ENCODE measurements around the gene YIF1B.
A peak's percentile ranks its signal among the peaks of the same experiment; 100 is the strongest.

YIF1B gene

DNA sequence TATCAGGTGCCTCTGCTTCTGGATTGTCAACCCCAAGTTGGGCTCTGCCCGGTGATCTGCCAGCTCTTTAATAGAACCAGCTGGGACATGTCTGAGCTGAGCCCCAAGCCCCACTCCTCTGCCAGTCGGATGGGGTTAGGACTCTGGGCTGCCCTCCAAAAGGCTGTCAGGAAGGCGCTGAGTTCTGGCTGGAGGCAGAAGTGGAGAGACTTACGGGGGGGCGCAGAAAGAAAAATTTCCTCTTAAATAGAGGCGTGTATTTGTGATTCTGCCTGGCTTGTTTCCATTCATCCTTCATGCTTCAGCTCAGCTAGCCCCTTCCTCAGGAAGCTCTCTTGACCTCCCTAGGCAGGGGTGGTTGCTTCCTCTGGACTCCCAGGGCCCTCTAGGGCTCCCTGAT, 2.9 kb upstream of the YIF1B start:
- Histone ChIP-seq H3K36me3 (peaks cover 8% of the 10 kb centered on the region; the same call in 1 of the 2 replicates), H3K9me3 (no peaks in the 10 kb centered on the region), H4K20me1 (no peaks in the 10 kb centered on the region), H3K27me3 (no peaks in the 10 kb centered on the region), H3K27ac (peak overlapping the region; percentile 78), H3K4me1 (peaks cover 72% of the 10 kb centered on the region), H3K4me3 (peak overlapping the region; percentile 72; the same call in 1 of the 2 replicates), H3K9ac (peak overlapping the region; percentile 76; the same call in 1 of the 2 replicates), H3K4me2 (peak overlapping the region; percentile 93)
- no peak for TF ChIP-seq Cebpa-rat (IDR thresholded peaks at IDR 0.05)

- Histone ChIP-seq H3K9me3 (no peaks in the 10 kb centered on the region), H3K27me3 (no peaks in the 10 kb centered on the region), H3K36me3 (no peaks in the 10 kb centered on the region), H3K4me2 (peak overlapping the region; percentile 93), H3K4me3 (peak overlapping the region; percentile 62), H3K4me1 (peaks cover 76% of the 10 kb centered on the region), H3K9ac (peak overlapping the region; percentile 55), H3K27ac (peak overlapping the region; percentile 85), H4K20me1 (peaks cover 6% of the 10 kb centered on the region)
- TF ChIP-seq Cebpa-rat (IDR thresholded peaks at IDR 0.05): no peak
Observed at GRCh38 chr19:38317104-38317612, 1.4 kb upstream of the YIF1B start.

DNA sequence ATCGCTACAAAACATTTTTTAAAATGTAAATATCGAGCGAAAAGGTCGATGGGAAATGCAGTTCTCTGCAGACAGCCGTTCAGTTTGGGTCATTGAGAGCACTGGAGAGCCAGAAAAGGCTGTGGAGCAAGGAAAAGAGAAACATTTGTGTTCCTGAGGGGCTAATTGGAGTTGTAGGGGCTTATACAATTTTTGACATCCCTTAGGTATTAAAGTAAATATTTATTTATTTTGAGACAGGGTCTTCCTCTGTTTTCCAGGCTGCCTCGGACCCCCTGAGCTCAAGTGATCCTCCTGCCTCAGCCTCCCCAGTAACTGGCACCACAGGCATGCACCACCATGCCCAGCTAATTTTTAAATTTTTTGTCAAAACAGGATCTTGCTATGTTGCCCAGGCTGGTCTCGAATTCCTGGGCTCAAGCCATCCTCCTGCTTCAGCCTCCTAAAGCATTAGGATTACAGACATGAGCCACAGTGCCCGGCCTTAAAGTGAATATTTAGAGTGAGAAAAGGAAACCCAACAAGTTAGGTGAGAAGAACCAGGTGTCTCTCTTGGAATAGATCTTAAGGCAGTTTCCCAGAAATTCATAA, 825 bp upstream of the YIF1B start:
- H3K27me3 ChIP-seq: no peaks in the 10 kb centered on the region
- no peaks in the 10 kb centered on the region for H3K9me3 ChIP-seq
- H3K4me3 ChIP-seq: peak overlapping the region; percentile 62
- TF ChIP-seq Cebpa-rat (IDR thresholded peaks at IDR 0.05): no peak
- peaks cover 72% of the 10 kb centered on the region for H3K4me1 ChIP-seq
- peak overlapping the region; percentile 93 for H3K4me2 ChIP-seq
- peak overlapping the region; percentile 85 for H3K27ac ChIP-seq
- peak overlapping the region; percentile 57 for H3K9ac ChIP-seq
- peaks cover 9% of the 10 kb centered on the region for H4K20me1 ChIP-seq
- H3K36me3 ChIP-seq: no peaks in the 10 kb centered on the region

DNA sequence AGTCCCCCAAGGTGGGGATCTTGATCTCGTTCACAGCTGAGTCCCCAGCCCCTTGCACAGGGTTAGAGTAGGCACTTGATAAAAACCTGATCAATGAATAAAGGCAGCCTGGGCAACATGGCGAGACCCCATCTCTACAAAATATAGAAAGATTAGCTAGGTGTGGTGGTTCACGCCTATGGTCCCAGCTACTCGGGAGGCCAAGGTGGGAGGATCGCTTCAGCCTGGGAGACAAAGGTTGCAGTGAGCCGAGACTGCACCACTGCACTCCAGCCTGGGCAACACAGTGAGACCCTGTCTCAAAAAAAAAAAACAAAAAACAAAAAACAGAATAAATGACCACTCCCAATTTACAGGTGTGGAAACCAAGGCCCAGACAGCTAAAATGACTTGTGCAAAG, 4.8 kb downstream of the YIF1B start:
- H3K9me3 ChIP-seq: no peaks in the 10 kb centered on the region
- no peak for TF ChIP-seq Cebpa-rat (IDR thresholded peaks at IDR 0.05)
- no peak overlapping the region for H3K27ac ChIP-seq
- H4K20me1 ChIP-seq: peaks cover 16% of the 10 kb centered on the region
- no peak overlapping the region for H3K4me2 ChIP-seq
- no peaks in the 10 kb centered on the region for H3K27me3 ChIP-seq
- no peak overlapping the region for H3K4me3 ChIP-seq
- no peak overlapping the region for H3K9ac ChIP-seq
- peaks cover 21% of the 10 kb centered on the region for H3K4me1 ChIP-seq
- H3K36me3 ChIP-seq: peaks cover 43% of the 10 kb centered on the region

GRCh38 chr19:38310279-38310670, 5.5 kb downstream of the YIF1B start:
- Histone ChIP-seq H3K36me3 (peaks cover 50% of the 10 kb centered on the region), H3K27me3 (no peaks in the 10 kb centered on the region)

GRCh38 chr19:38309615-38310278, 6.0 kb downstream of the YIF1B start:
- no peak for TF ChIP-seq Cebpa-rat (IDR thresholded peaks at IDR 0.05)
- H3K4me2 ChIP-seq: no peak overlapping the region
- H3K36me3 ChIP-seq: peaks cover 56% of the 10 kb centered on the region
- H3K9ac ChIP-seq: no peak overlapping the region
- H4K20me1 ChIP-seq: peaks cover 16% of the 10 kb centered on the region
- H3K4me1 ChIP-seq: peaks cover 14% of the 10 kb centered on the region
- H3K4me3 ChIP-seq: no peak overlapping the region
- no peaks in the 10 kb centered on the region for H3K9me3 ChIP-seq
- no peaks in the 10 kb centered on the region for H3K27me3 ChIP-seq
- H3K27ac ChIP-seq: no peak overlapping the region

More at GRCh38 chr19:38310279-38310670, 5.5 kb downstream of the YIF1B start:
- no peak overlapping the region for H3K27ac ChIP-seq
- H3K9me3 ChIP-seq: no peaks in the 10 kb centered on the region
- peaks cover 19% of the 10 kb centered on the region for H3K4me1 ChIP-seq
- no peak overlapping the region for H3K4me2 ChIP-seq
- H3K4me3 ChIP-seq: no peak overlapping the region
- TF ChIP-seq Cebpa-rat (IDR thresholded peaks at IDR 0.05): no peak
- peaks cover 16% of the 10 kb centered on the region for H4K20me1 ChIP-seq
- H3K9ac ChIP-seq: no peak overlapping the region

GRCh38 chr19:38308926-38309614, 6.7 kb downstream of the YIF1B start:
- peaks cover 16% of the 10 kb centered on the region for H4K20me1 ChIP-seq

GRCh38 chr19:38308006-38308766, 7.6 kb downstream of the YIF1B start:
- Histone ChIP-seq H3K4me1 (no peaks in the 10 kb centered on the region), H3K9ac (no peak overlapping the region), H3K36me3 (peaks cover 71% of the 10 kb centered on the region), H3K27ac (no peak overlapping the region), H3K4me2 (no peak overlapping the region), H3K9me3 (no peaks in the 10 kb centered on the region), H3K4me3 (no peak overlapping the region), H3K27me3 (no peaks in the 10 kb centered on the region), H4K20me1 (peaks cover 16% of the 10 kb centered on the region)
- TF ChIP-seq Cebpa-rat (IDR thresholded peaks at IDR 0.05): no peak; the same call in 1 of the 2 replicates

More at GRCh38 chr19:38308926-38309614, 6.7 kb downstream of the YIF1B start:
- no peak overlapping the region for H3K9ac ChIP-seq
- no peak overlapping the region for H3K4me2 ChIP-seq
- no peak overlapping the region for H3K27ac ChIP-seq
- TF ChIP-seq Cebpa-rat (IDR thresholded peaks at IDR 0.05): no peak
- no peak overlapping the region for H3K4me3 ChIP-seq
- no peaks in the 10 kb centered on the region for H3K27me3 ChIP-seq
- H3K4me1 ChIP-seq: peaks cover 7% of the 10 kb centered on the region; the same call in 1 of the 2 replicates
- peaks cover 62% of the 10 kb centered on the region for H3K36me3 ChIP-seq
- no peaks in the 10 kb centered on the region for H3K9me3 ChIP-seq

DNA sequence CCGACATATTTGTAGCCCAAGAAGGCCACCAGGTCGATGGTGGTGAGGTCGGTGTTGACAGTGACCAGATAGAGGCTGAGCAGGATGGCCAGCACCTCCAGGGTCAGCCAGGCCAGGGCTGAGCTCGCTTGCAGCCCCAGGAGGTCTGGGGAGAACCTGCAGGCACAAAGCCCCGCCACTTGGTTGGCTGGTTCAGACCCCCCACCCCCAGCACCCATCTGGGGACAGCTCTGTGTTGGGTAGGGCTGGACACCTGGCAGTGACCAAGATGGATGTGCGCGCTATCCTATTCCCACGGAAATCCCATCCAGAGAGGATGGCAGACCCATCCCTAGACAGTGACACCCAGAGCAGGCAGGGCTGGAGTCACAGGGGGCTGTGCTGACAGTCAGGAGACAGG, 8.2 kb downstream of the YIF1B start:
- Histone ChIP-seq H3K4me2 (no peak overlapping the region), H3K27ac (no peak overlapping the region), H3K27me3 (no peaks in the 10 kb centered on the region), H4K20me1 (peaks cover 14% of the 10 kb centered on the region), H3K4me3 (no peak overlapping the region), H3K4me1 (no peaks in the 10 kb centered on the region), H3K9ac (no peak overlapping the region), H3K36me3 (peaks cover 76% of the 10 kb centered on the region), H3K9me3 (no peaks in the 10 kb centered on the region)
- TF ChIP-seq Cebpa-rat (IDR thresholded peaks at IDR 0.05): no peak

Measured in BLaER1 (cell line).